ENCODE measurements around the gene PHF21A. TPM values are rescaled to one million over a fixed set of nuclear protein-coding genes. Genes with fewer than 3 reads are reported as not detected.

Gene PHF21A
- total RNA-seq, 4 donors from 2014 or later: 12.1 to 83.3 (median 29.3) TPM

DNA sequence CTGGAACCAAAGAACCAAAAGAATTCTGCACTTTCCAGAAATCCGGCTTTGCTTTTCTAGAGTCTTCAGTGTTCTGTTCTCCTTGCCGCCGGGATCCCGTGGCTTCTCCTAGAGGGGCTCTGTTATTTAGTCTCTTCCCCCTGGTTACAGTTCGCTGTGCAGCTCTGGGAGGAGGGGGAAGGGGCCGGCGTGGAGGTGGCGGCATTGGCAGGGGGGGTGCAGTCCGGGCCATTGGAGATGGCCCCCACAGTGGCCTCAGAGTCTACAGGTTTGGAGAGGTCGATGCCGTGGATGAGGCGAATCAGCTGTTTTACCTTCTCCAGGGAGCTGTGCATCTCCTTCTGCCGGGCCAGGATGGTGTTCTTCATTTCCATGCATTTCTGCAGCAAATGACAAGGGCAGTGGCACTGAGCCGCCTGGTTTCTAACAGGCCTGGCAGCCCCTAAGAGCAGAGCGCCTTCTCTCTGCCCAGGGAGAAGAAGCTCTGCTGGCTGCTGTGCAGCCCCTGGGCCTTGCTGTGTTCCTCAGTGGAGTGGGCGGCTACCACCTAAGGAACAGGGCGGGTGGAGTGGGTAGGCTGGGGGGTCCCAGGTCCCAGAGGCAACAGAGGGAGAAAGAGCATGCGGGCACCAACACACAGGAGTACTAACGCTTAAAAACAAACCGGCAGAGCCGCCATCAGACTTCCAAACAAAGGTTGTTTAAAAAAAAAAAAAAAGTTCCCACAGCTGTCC, 187.2 kb downstream of the PHF21A start:
- intact Hi-C loops (cut with DNase I; ENCODE audit: low total_unique reads): no loop called here
- no peaks in the 10 kb centered on the region for H3K9me3 ChIP-seq
- TF ChIP-seq POLR2A (IDR thresholded peaks at IDR 0.05): no peak
- TF ChIP-seq, protein P1, sequence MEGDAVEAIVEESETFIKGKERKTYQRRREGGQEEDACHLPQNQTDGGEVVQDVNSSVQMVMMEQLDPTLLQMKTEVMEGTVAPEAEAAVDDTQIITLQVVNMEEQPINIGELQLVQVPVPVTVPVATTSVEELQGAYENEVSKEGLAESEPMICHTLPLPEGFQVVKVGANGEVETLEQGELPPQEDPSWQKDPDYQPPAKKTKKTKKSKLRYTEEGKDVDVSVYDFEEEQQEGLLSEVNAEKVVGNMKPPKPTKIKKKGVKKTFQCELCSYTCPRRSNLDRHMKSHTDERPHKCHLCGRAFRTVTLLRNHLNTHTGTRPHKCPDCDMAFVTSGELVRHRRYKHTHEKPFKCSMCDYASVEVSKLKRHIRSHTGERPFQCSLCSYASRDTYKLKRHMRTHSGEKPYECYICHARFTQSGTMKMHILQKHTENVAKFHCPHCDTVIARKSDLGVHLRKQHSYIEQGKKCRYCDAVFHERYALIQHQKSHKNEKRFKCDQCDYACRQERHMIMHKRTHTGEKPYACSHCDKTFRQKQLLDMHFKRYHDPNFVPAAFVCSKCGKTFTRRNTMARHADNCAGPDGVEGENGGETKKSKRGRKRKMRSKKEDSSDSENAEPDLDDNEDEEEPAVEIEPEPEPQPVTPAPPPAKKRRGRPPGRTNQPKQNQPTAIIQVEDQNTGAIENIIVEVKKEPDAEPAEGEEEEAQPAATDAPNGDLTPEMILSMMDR (IDR thresholded peaks at IDR 0.05): no peak
- no peaks in the 10 kb centered on the region for H3K27me3 ChIP-seq
- H3K4me1 ChIP-seq: no peaks in the 10 kb centered on the region
- H3K4me3 ChIP-seq: no peak overlapping the region
- DNase-seq: no peak
- no peaks in the 10 kb centered on the region for H3K36me3 ChIP-seq
- no peak overlapping the region for H3K27ac ChIP-seq

DNA sequence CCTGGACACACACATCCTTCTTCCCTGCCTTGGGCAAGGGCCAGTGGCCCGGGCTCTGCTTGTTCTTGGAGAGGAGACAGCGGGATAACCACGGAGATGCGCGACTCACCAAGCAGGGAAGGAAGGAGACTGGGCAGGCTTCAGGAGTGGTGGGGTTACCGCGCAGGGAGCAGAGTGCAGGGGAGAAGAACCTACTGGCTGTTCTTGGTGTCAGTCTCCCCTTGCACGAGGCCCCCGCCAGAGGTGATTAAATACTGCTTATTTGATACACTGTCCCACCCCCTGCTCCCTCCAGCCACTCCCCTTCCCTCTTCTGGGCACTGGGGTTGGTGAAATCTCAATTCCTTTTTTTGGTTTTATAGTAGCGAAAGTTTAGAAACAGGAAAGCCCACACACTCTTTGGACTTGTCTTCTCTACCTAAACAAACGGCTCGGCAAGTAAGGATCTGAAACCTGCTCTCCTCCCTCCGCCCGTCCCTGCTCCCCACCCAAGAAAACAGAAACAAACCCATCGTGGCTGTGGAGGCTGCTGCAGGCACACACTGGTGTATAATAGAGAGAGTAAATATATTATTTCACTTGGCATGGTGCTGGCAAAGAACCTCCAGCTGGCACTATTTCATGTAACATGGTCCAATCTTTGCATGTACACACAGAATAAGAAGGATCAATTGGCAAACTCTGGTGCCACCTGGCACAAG, 188.0 kb downstream of the PHF21A start:
- H3K4me3 ChIP-seq: no peak overlapping the region
- H3K36me3 ChIP-seq: no peaks in the 10 kb centered on the region
- no peak for DNase-seq
- intact Hi-C loops (cut with DNase I; ENCODE audit: low total_unique reads): no loop called here
- H3K27ac ChIP-seq: no peak overlapping the region
- no peak for TF ChIP-seq POLR2A (IDR thresholded peaks at IDR 0.05)
- TF ChIP-seq, protein P1 (IDR thresholded peaks at IDR 0.05): no peak
- H3K4me1 ChIP-seq: no peaks in the 10 kb centered on the region
- no peaks in the 10 kb centered on the region for H3K27me3 ChIP-seq
- H3K9me3 ChIP-seq: no peaks in the 10 kb centered on the region

DNA sequence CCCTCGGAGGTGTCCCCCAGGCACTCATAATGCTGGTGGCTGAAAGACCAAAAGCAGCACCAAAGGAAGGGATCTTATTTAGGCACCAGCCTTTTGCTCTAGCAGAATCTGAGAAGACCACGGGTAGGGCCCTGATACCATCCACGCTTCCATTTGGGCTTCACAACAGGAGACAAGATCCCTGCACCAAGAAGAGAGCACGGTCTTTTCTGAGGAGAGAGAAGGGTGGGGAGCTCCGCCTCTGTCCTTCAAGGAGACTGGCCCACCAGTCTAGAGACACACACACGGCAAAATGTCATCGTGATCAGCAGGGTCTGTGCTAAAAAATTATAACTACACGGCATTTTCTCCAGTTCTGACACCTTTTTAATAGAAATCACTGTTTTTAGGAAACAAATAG, 189.0 kb downstream of the PHF21A start:
- no peak overlapping the region for H3K4me3 ChIP-seq
- H3K27me3 ChIP-seq: no peaks in the 10 kb centered on the region
- TF ChIP-seq POLR2A (IDR thresholded peaks at IDR 0.05): no peak
- TF ChIP-seq, protein P1 (IDR thresholded peaks at IDR 0.05): no peak
- no peak overlapping the region for H3K27ac ChIP-seq
- no peaks in the 10 kb centered on the region for H3K36me3 ChIP-seq
- intact Hi-C loops (cut with DNase I; ENCODE audit: low total_unique reads): no loop called here
- H3K9me3 ChIP-seq: no peaks in the 10 kb centered on the region
- no peak for DNase-seq
- H3K4me1 ChIP-seq: no peaks in the 10 kb centered on the region

DNA sequence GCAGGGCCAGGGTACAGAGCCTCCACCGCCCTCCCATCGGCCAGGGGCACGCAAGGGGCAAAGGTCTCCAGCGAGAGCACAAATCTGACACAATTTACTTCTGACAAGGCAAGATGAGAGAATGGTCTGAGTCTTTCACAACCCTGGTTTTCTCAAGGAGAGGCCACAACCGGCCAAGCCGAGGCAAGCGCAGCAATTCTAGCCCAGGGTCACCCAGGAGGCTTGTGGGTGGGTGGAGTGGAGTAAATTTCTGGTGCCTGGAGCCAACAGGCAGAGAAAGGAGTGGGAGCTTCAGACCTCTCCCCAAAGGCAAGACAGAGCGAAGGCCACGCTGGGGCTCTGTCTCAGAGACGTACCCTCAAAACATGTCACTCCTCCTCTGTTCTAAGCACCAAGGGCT, 189.5 kb downstream of the PHF21A start:
- intact Hi-C loops (cut with DNase I; ENCODE audit: low total_unique reads): no loop called here
- H3K4me3 ChIP-seq: no peak overlapping the region
- H3K36me3 ChIP-seq: no peaks in the 10 kb centered on the region
- no peaks in the 10 kb centered on the region for H3K4me1 ChIP-seq
- no peak overlapping the region for H3K27ac ChIP-seq
- no peaks in the 10 kb centered on the region for H3K9me3 ChIP-seq
- H3K27me3 ChIP-seq: no peaks in the 10 kb centered on the region
- DNase-seq: no peak
- TF ChIP-seq, protein P1 (IDR thresholded peaks at IDR 0.05): no peak
- no peak for TF ChIP-seq POLR2A (IDR thresholded peaks at IDR 0.05)

DNA sequence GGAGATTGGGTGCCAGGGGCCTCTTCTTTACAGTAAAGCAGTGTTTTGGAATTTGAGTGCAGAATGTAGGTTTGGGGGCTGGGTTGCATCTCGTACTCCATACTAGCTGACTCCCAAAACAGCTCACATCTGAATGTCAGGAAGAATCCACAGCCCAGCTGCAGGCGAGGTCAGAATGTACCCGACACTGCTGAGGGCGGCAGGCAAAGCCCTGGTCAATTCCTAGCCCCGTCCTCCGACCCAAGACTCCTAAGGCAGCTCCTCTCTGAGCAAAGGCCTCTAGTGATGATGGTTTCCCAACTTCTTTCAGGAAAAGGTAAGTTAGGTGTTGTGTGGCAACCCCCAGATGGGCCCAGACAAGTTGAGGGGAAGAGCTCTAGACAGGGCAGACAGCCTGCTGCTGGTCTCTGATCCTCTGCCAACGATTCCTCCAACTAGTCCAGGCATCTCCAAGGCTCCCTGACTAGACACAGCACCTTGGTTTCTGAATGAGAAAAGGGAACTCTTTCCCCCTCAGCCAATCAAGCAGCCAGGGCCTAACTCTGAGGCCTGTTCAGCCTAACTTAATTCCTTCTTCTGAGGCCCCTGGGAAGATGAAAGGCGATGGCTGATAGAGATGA, 190.2 kb downstream of the PHF21A start:
- H3K9me3 ChIP-seq: no peaks in the 10 kb centered on the region

More for the DNA sequence above, 190.2 kb downstream of the PHF21A start:
- intact Hi-C loops (cut with DNase I; ENCODE audit: low total_unique reads): no loop called here
- Histone ChIP-seq H3K27me3 (no peaks in the 10 kb centered on the region), H3K4me3 (no peak overlapping the region), H3K27ac (no peak overlapping the region), H3K36me3 (no peaks in the 10 kb centered on the region), H3K4me1 (no peaks in the 10 kb centered on the region)
- TF ChIP-seq POLR2A (IDR thresholded peaks at IDR 0.05): no peak
- TF ChIP-seq, protein P1 (IDR thresholded peaks at IDR 0.05): no peak
- DNase-seq: no peak

All from uterus (tissue), 4 donors.